Measurements from ENCODE around the gene LIG1.

DNA sequence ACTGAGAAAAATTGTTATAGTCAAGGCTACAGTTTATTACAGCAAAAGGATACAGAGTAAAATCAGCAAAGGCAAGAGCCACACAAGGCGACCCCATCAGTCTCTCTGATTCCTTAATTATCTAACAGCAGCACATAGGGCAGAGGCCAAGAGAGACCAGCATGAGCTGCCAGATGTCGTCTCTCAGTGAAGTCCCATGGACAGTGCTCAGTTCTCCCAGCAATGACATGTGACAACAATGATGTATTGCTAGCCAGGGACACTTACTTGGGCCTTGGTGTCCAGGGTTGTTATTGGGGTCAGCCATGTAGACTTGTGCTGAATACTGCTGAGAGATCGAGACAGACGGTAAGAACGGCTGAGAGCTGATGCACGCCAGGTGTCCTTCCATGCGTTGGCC lies 22.6 kb upstream of the LIG1 start:
- TF ChIP-seq POLR2A (IDR thresholded peaks at IDR 0.05): no peak
- no peak for TF ChIP-seq CTCF (IDR thresholded peaks at IDR 0.05)
